Colonic mucosa (tissue), 4 donors: Measurements from ENCODE around the gene LILRA1. TPM values are rescaled to one million over a fixed set of nuclear protein-coding genes. Genes with fewer than 3 reads are reported as not detected.

ENCODE experiments used
- DNase-seq: peaks from one replicate; pipeline ENCODE4 v3.0.0-alpha.2; 2020
- H3K27ac ChIP-seq: fragments of 200-600 bp; one replicate; pipeline ENCODE4 v1.8.0; 2021
- H3K27me3 ChIP-seq: fragments of 200-600 bp; one replicate; pipeline ENCODE4 v1.8.0; 2021
- H3K36me3 ChIP-seq: fragments of 200-600 bp; one replicate; pipeline ENCODE4 v1.8.0; 2021
- H3K4me1 ChIP-seq: fragments of 200-600 bp; one replicate; pipeline ENCODE4 v1.8.0; 2021; ENCODE audit warnings: mild to moderate bottlenecking
- H3K4me3 ChIP-seq: fragments of 200-600 bp; one replicate; pipeline ENCODE4 v1.8.0; 2021
- H3K9ac ChIP-seq, 2 donors: one replicate each; pipeline ENCODE4 v1.7.0; 2013; ENCODE audit warnings: control low read depth in 2 of 2, low read depth in 2 of 2, low read length in 2 of 2
- H3K9me3 ChIP-seq: fragments of 200-600 bp; one replicate; pipeline ENCODE4 v1.8.0; 2021
- intact Hi-C: fragments of 100-400 bp; cut with DNase I; formaldehyde crosslinking; loops from one replicate; pipeline ENCODE4 v1.14.1; 2022
- microRNA-seq: library from miRNA; unstranded; fragments of <30 nt; microRNA quantifications from one replicate; pipeline ENCODE4, GENCODE V29; 2019
- total RNA-seq, 2 donors: library from RNA; stranded (reverse); fragmentation: NEBNext Ultra II Directional in 1 of 2; extraction: Animal tissue kit (Norgen Biotek cat#: 25700) in 1 of 2; gene quantifications; one replicate each; pipeline ENCODE4 v1.2.1, GENCODE V29; 2021
- TF ChIP-seq, protein P1 (sequence below): fragments of 200-600 bp; IDR thresholded peaks from one replicate; pipeline ENCODE4 v1.8.0; 2022; ENCODE audit warnings: antibody characterized with exemption, mild to moderate bottlenecking
- donor health status: healthy.
- donor health status: DM: no; HTN: no; CAD: no.
- donor health status: DM: no; HTN: no; CAD: no.

The LILRA1 gene
- total RNA-seq, 2 donors from 2014 or later, result 0.15 to 0.50 TPM

DNA sequence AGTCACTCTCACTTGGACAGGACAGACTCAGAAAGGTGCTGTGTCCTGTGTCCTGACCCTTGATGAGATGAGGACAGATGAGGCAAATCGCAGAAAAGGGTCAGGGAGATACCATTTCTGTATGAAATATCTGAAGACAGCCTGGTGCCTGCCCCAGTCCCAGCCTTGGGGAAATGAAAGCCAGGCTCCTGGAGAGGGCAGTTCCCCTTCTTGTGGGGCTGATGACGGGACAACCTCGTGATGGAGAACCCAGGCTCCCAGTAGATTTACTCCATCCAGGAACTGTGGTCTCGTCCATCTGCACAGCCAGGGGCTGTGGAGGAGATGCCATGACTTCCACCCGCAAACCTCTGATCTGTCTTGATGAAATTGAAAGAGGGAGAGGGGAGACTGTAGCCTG is 50.6 kb downstream of the LILRA1 start:
- Histone ChIP-seq H3K27me3 (no peaks in the 10 kb centered on the region), H3K9ac (no peak overlapping the region), H3K4me3 (no peak overlapping the region), H3K4me1 (no peaks in the 10 kb centered on the region), H3K36me3 (no peaks in the 10 kb centered on the region), H3K9me3 (no peaks in the 10 kb centered on the region), H3K27ac (no peak overlapping the region)
- DNase-seq, result no peak
- TF ChIP-seq, protein P1, sequence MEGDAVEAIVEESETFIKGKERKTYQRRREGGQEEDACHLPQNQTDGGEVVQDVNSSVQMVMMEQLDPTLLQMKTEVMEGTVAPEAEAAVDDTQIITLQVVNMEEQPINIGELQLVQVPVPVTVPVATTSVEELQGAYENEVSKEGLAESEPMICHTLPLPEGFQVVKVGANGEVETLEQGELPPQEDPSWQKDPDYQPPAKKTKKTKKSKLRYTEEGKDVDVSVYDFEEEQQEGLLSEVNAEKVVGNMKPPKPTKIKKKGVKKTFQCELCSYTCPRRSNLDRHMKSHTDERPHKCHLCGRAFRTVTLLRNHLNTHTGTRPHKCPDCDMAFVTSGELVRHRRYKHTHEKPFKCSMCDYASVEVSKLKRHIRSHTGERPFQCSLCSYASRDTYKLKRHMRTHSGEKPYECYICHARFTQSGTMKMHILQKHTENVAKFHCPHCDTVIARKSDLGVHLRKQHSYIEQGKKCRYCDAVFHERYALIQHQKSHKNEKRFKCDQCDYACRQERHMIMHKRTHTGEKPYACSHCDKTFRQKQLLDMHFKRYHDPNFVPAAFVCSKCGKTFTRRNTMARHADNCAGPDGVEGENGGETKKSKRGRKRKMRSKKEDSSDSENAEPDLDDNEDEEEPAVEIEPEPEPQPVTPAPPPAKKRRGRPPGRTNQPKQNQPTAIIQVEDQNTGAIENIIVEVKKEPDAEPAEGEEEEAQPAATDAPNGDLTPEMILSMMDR, result no peak
- intact Hi-C loops, result no loop called here

DNA sequence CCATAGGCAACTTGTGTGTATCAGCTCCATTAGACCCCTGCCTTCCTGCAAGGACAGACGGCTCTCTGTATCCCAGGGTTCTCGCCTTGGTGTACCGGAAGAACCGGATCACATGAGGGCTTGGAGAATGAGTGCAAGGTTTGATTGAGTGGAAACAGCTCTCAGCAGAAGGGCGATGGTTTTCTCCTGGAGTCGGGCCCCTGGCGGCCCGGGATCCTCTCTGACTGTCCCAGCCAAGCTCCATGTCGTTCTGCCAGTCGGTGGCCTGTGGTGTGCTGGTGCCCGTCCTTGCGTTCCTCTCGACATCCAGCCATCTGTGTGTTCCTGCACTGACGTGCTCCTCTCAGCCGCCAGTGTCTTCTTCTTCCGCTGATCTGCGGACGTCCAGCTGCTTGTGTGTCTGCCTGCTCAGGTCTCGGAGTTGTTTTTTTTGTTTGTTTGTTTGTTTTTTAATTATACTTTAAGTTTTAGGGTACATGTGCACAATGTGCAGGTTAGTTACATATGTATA is 53.0 kb downstream of the LILRA1 start:
- no peak for DNase-seq
- Histone ChIP-seq H3K4me1 (no peaks in the 10 kb centered on the region), H3K9me3 (no peaks in the 10 kb centered on the region), H3K36me3 (no peaks in the 10 kb centered on the region), H3K27me3 (no peaks in the 10 kb centered on the region), H3K4me3 (no peak overlapping the region), H3K27ac (no peak overlapping the region), H3K9ac (no peak overlapping the region)
- intact Hi-C loops, result no loop called here
- TF ChIP-seq, protein P1, result no peak

DNA sequence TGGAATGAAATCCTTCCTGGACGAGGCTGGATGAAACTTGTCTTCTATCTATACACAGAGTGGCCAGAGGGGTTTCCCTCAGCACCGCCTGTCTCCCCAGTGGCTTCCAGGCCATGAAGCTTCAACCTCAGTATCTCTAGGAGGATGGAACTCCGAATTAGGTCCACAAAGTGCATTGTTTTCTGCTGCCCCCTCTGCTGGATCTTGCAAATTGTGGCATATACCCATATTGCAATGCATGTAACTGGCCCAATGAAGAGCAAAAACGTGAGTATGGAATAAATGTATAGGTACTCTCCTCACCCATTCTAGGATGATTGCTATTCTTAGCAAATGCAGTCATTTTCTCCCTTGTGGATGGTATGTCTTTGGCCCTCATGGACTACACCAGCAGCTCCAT is 54.7 kb downstream of the LILRA1 start:
- Histone ChIP-seq H3K27me3 (no peaks in the 10 kb centered on the region), H3K4me1 (no peaks in the 10 kb centered on the region), H3K9me3 (no peaks in the 10 kb centered on the region), H3K9ac (no peak overlapping the region), H3K36me3 (no peaks in the 10 kb centered on the region), H3K4me3 (no peak overlapping the region), H3K27ac (no peak overlapping the region)
- intact Hi-C loops, result no loop called here
- DNase-seq, result no peak
- TF ChIP-seq, protein P1, result no peak

DNA sequence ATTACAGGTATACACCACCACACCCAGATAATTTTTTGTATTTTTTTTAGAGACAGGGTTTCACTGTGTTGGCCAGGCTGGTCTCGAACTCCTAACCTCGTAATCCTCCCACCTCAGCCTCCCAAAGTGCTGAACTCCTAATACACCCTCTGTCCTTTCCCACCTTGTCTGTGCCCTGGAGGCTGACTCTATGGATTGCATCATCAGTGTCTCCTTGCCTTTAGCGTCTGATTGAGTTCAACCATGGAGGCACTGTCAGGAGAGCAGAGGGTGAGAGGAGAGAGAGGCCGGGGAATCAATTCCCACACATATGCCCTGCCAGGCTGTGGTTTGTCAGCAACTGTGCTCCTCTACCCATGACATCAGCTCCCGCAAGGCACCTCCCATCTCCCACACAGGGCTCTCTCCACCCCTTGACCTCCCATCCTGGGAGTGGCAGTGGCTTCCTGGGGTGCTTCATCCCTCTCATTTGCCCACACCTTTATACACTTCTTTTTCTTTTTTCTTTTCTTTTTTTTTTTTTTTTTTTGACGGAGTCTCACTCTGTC is 56.8 kb downstream of the LILRA1 start:
- Histone ChIP-seq H3K9me3 (no peaks in the 10 kb centered on the region), H3K4me3 (no peak overlapping the region), H3K4me1 (no peaks in the 10 kb centered on the region), H3K27ac (no peak overlapping the region), H3K27me3 (no peaks in the 10 kb centered on the region), H3K36me3 (no peaks in the 10 kb centered on the region), H3K9ac (no peak overlapping the region)
- DNase-seq, result no peak
- TF ChIP-seq, protein P1, result no peak
- intact Hi-C loops, result no loop called here

Small RNAs within 50 kb of the gene (microRNA-seq; reads per million reads assigned to microRNA genes)
- not detected for gene MIR8061

Other genes with a start within 250 kb of the LILRA1 start
- gene LAIR1, start 228.7 kb upstream of the LILRA1 start, total RNA-seq, result 1 to 10 TPM; 5.2 to 9.3 TPM
- gene TTYH1, start 178.2 kb upstream of the LILRA1 start, total RNA-seq, result 1 to 10 TPM in 1 of 2 donors, under 1 TPM in 1; 0.47 to 2.4 TPM
- 100 to 1,000 TPM in 1 of 2 donors, 10 to 100 TPM in 1; 80.2 to 154 TPM for gene LENG8, start 144.4 kb upstream of the LILRA1 start, total RNA-seq
- 10 to 100 TPM; 18.2 to 24.6 TPM for gene LENG9, start 129.9 kb upstream of the LILRA1 start, total RNA-seq
- gene CDC42EP5, start 120.3 kb upstream of the LILRA1 start, total RNA-seq, result 100 to 1,000 TPM; 444 to 601 TPM
- under 1 TPM in 1 of 2 donors, not detected in 1; 0.37 TPM for gene LAIR2, start 90.8 kb upstream of the LILRA1 start, total RNA-seq
- under 1 TPM; 0.35 to 0.85 TPM for gene LILRA2, start 19.8 kb upstream of the LILRA1 start, total RNA-seq
- gene LILRB1, start 36.9 kb downstream of the LILRA1 start, total RNA-seq, result 1 to 10 TPM; 2.1 to 3.6 TPM
- 1 to 10 TPM; 1.4 to 2.8 TPM for gene LILRB4, start 69.4 kb downstream of the LILRA1 start, total RNA-seq
- gene KIR3DL3, start 130.8 kb downstream of the LILRA1 start, total RNA-seq, result not detected
- gene KIR2DL3, start 144.9 kb downstream of the LILRA1 start, total RNA-seq, result not detected
- not detected for gene KIR2DL1, start 176.2 kb downstream of the LILRA1 start, total RNA-seq
- gene KIR2DL4, start 210.0 kb downstream of the LILRA1 start, total RNA-seq, result not detected
- not detected for gene KIR3DL1, start 222.8 kb downstream of the LILRA1 start, total RNA-seq
- not detected for gene KIR2DS4, start 239.0 kb downstream of the LILRA1 start, total RNA-seq